Dedifferentiated amniotic fluid mesenchymal stem cell (primary cell): ENCODE data around the gene NR1H3.

Experiments
- DNase-seq: peaks from one replicate; pipeline ENCODE4 v3.0.0-alpha.2; 2016; ENCODE audit errors: extremely low spot score

Gene NR1H3

GRCh38 chr11:47244448-47245350 lies 13.1 kb upstream of the NR1H3 start:
- DNase-seq = no peak

GRCh38 chr11:47245611-47246357 lies 12.0 kb upstream of the NR1H3 start:
- DNase-seq = no peak

- DNase-seq = no peak
These were observed 10.3 kb upstream of the NR1H3 start for GRCh38 chr11:47247502-47247901.

- DNase-seq = no peak
These were observed 9.5 kb upstream of the NR1H3 start for GRCh38 chr11:47248304-47248663.

GRCh38 chr11:47248664-47249377 lies 9.0 kb upstream of the NR1H3 start, which contains the start of gene ACP2:
TSS of gene ACP2 (minus strand) at chr11:47248814. CDS start at chr11:47248789, 25 bp downstream.
- DNase-seq = peak; percentile 88

GRCh38 chr11:47249378-47249715 lies 8.4 kb upstream of the NR1H3 start:
- DNase-seq = no peak

- DNase-seq = no peak
These were observed 6.0 kb upstream of the NR1H3 start for GRCh38 chr11:47251751-47252150.

GRCh38 chr11:47253660-47254059 lies 4.1 kb upstream of the NR1H3 start:
- DNase-seq = no peak

GRCh38 chr11:47254386-47254785 lies 3.4 kb upstream of the NR1H3 start:
- DNase-seq = no peak

GRCh38 chr11:47256374-47256773 lies 1.4 kb upstream of the NR1H3 start:
- no peak for DNase-seq

- no peak for DNase-seq
These were observed 649 bp upstream of the NR1H3 start for GRCh38 chr11:47257177-47257516.

- no peak for DNase-seq
These were observed 614 bp downstream of the NR1H3 start for GRCh38 chr11:47258317-47258902.

GRCh38 chr11:47259232-47259977 lies 1.6 kb downstream of the NR1H3 start:
- DNase-seq = no peak

GRCh38 chr11:47260366-47260765 lies 2.6 kb downstream of the NR1H3 start:
- no peak for DNase-seq

GRCh38 chr11:47261291-47261800 lies 3.5 kb downstream of the NR1H3 start:
- no peak for DNase-seq

- DNase-seq = no peak
These were observed 6.3 kb downstream of the NR1H3 start for GRCh38 chr11:47264119-47264518.

GRCh38 chr11:47264521-47264920 lies 6.7 kb downstream of the NR1H3 start:
- no peak for DNase-seq

- no peak for DNase-seq
These were observed 10.1 kb downstream of the NR1H3 start for GRCh38 chr11:47267876-47268275.

GRCh38 chr11:47268448-47269001 lies 10.7 kb downstream of the NR1H3 start:
- no peak for DNase-seq

GRCh38 chr11:47269002-47269828 lies 11.4 kb downstream of the NR1H3 start:
- DNase-seq = peak; percentile 72
